Amniotic epithelial cell (primary cell): Measurements from ENCODE around the gene ACOX1.
"Not testable (repeated sequence)": the region's sequence is repeated elsewhere in the genome, so short reads cannot be mapped to it uniquely, and the experiment has no call there.

Experiments used
- DNase-seq: peaks from one replicate; pipeline ENCODE4 v3.0.0-alpha.2; 2010; ENCODE audit warnings: low read depth

ACOX1 gene

GRCh38 chr17:75981019-75981615, 2.2 kb upstream of the ACOX1 start:
- DNase-seq: no peak

GRCh38 chr17:75980188-75981018, 1.4 kb upstream of the ACOX1 start:
- DNase-seq: peak; percentile 30

DNA sequence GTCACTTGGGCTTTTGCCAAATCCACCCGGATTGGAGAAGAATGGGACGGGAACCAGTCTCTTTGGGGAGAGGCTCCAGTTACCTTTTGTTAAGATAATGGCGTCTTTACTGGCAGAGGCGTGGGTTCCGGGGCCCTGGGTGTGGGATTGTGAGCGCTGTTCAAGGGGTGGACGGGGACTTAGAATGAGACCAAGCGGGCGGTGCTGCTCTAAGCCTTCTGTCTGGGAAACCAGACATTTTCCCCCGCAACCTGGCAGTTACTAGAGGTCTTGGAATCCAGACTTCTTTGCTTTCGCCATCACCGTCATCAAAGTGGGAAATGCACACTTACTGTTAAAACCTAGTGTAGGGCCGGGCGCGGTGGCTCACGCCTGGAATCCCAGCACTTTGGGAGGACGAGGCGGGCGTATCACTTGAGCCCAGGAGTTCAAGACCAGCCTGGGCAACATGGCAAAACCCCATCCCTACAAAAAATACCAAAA, 780 bp upstream of the ACOX1 start:
- peak; percentile 85 for DNase-seq

- DNase-seq: peak; percentile 41
These were observed 2.7 kb downstream of the ACOX1 start for GRCh38 chr17:75976175-75976848.

- no peak for DNase-seq
These were observed 3.2 kb downstream of the ACOX1 start for GRCh38 chr17:75975757-75976174.

- DNase-seq: not testable (repeated sequence)
These were observed 3.8 kb downstream of the ACOX1 start for GRCh38 chr17:75975187-75975586.

- DNase-seq: no peak
These were observed 8.3 kb downstream of the ACOX1 start for GRCh38 chr17:75970626-75971025.

DNA sequence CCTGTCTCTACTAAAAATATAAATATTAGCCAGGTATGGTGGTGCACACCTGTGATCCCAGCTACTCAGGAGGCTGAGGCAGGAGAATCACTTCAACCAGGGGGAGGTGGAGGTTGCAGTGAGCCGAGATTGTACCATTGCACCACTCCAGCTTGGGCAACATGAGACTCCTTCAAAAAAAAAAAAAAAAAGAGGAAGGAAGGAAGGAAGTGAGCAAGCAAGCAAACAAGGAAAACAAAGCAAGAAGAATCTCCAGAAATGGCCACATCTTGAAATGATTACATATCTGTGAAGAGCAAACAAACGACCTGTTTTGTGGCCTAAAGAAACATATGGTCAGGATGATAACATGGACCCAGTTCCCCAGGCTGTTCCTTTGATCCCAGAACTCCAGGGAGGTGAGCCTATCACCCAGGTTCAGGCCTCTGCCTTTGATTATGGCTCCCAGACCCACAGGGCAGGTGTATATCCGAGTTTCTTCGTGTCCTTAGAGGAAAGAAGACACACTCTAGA, 8.9 kb downstream of the ACOX1 start:
- peak; percentile 19 for DNase-seq

DNA sequence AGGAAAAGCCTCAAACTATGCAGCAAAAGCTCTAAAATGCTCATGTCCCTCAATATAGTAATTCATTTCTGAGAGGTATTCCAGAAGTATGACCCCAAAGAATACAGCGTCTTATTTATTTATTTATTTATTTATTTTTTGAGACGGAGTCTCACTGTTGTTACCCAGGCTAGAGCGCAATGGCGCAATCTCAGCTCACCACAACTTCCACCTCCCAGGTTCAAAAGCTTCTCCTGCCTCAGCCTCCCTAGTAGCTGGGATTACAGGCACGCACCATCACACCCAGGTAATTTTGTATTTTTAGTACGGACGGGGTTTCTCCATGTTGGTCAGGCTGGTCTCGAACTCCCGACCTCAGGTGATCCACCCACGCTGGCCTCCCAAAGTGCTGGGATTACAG, 9.9 kb downstream of the ACOX1 start:
- DNase-seq: not testable (repeated sequence)

DNA sequence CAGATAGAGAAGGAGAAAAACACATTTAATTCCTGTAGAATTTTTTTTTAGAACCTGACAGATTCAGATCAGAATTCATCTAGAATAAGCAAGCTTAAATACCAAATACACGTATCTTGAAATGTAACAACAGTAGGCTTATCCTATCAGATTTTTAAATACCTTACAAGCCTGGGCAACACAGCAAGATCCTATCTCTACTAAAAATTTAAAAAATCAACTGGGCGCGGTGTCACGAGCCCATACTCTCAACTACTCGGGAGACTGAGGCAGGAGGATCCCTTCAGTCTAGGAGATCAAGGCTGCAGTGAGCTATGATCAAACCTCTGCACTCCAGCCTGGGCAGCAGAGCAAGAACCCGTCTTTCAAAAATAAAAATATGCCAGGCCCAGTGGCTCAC, 13.5 kb downstream of the ACOX1 start:
- no peak for DNase-seq

DNA sequence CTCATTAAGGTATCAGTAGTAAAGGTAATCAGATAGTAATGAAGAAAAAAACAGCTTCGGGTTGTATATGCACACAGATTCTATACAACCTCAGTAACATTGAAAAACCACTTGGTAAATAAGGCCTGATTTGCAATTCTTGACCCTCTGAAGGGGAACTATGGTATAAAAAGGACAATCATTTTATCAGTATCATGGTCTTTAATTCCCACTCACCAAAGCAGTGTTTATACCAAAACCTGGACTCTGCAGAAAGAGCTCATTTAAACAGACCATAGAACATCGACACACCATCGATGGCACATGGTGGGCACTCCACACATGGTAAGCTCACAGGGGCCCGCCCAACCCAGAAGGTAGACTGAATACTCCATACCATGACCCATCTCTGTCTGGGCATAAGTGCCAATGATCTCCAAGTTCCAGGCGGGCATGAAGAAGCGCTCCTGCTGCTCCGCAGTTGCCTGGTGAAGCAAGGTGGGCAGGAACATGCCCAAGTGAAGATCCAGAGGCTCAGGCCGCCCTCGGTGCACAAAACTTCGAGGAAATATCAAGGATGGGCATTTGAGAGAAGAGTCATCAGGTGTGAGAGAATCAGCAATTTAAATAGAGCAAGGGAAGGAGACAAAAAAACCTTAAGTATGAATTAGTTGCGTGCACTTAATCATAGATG, 19.0 kb downstream of the ACOX1 start:
- DNase-seq: no peak

DNA sequence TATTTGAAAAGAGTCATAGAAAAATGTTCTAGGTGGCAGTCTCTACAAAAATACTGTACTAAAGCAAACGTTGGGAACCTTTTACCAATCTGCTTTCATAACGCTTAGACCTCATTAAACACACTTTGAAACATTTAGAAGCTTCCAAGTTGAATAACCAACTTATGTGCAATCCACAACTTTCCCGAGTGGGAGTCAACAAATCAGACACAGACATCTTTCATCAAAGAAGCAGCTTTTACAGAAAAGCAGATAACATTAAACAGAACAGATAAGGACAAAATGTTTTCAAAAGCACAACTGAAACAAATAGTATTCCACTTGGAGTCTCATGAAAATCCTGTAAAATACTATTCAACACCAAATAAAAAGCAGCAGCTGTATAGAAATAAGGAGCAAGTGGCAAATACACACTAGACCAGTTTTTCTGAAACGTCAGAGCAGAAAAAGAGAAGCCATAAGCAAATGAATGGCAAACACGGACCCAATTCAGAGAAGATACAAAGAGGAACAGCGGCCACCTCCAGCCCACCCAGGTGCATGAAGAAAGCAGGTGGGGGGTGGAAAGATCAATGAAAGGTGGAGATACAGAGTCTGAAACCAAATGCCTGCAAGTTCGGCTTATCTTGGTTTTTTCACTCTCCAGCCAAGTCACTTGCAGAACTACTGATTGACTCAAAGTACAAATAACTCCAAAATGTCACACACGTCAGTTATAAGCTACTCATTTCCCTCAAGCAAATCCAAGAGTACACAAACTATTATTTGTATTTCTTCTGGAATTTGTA, 19.7 kb downstream of the ACOX1 start:
- DNase-seq: peak; percentile 93

- DNase-seq: peak; percentile 28
These were observed 28.0 kb downstream of the ACOX1 start for GRCh38 chr17:75950855-75951554.

GRCh38 chr17:75950421-75950820, 28.5 kb downstream of the ACOX1 start:
- no peak for DNase-seq

DNA sequence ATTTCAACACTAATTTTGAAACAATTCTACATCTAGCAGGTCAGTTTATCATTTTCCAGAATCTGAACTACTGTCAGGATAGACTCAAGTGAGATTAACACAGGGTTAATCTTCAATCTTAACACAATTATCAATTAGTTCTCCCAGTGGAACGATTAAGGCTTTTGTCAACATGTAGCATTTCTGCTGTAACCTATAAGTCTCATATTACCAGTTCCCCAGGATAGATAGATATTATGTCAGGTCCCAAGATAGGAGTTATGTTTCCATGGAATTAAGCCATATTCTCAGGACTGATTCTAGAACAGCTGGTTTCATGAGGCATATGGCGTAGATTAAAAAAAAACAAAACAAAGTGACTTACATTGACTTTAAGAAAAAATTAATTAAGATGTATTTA, 33.8 kb downstream of the ACOX1 start:
- DNase-seq: no peak

- peak; percentile 34 for DNase-seq
These were observed 35.5 kb downstream of the ACOX1 start for GRCh38 chr17:75943491-75943890.

GRCh38 chr17:75942473-75942872, 36.5 kb downstream of the ACOX1 start:
- DNase-seq: no peak

- no peak for DNase-seq
These were observed 37.5 kb downstream of the ACOX1 start for GRCh38 chr17:75941442-75941819.

GRCh38 chr17:75940727-75941441, 38.1 kb downstream of the ACOX1 start, which contains the start of gene FBF1:
Gene FBF1 (minus strand): TSS chr17:75941042. CDS start chr17:75938149, 2,893 bp downstream.
- DNase-seq: peak; percentile 90

DNA sequence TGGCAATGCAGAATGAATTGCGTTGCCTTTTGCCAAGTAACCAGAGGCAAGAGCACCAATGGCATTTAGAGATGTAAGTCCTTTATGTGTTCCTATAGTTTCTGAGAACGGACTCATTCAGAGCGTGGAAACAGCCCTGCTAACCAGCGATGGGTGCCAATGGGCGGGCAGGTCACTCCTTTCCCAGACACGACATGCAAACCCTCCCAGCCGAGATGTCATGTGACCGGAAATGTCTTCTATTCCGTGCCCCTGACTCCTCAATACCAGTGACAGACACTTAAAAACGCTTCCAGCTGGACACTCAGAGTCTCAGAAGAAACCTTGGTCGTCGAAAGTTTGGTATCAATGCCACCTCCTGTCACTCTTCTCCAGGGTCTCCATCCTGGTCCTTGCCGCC, 41.3 kb downstream of the ACOX1 start:
- DNase-seq: no peak
